ENCODE measurements around the gene CNTNAP2.

- no peak for TF ChIP-seq CTCF (IDR thresholded peaks at IDR 0.05)
- no peak for TF ChIP-seq POLR2AphosphoS5 (IDR thresholded peaks at IDR 0.05; ENCODE audit: low read depth, low read length)
- no peak for TF ChIP-seq TCF7L2 (IDR thresholded peaks at IDR 0.05; ENCODE audit: low read depth, low read length)
- TF ChIP-seq REST (IDR thresholded peaks at IDR 0.05; ENCODE audit: insufficient read depth in 1 of 2, low read depth in 2 of 2, low read length in 1 of 2), result no peak
Observed at GRCh38 chr7:147658392-147658967, 1541.9 kb downstream of the CNTNAP2 start.
